ENCODE results near the gene SLC22A23. TPM values are rescaled to one million over a fixed set of nuclear protein-coding genes. Genes with fewer than 3 reads are reported as not detected.

Gene SLC22A23
- total RNA-seq, 1 donor from 2014 or later, result 18.7 TPM

DNA sequence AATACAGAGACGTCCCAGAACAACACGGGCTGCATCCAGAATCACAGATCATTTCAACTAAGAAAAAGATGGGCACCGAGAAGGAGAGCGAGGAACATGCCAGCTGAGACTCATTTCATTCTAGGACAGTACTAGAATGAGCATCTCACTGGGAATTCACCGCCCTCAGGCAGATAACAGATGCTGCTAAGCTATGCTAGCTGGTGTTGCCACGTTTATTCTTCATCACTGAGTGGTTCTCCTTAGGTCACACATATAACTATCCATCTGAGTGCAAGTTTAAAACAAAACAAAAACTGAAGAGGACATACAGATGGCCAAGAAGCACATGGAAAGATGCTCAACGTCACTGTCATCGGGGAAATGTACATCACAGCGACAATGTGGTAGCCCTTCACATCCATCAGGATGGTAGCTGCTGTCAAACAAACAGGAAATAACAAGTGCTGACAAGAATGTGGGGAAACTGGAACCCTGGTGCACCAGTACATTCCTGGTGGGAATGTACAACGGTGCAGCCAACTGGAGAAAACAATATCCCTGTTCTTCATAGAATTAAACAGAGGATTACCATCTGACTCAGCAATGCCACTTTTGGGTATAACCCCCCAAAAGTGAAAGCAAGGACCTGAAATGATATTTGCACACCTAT, 97.6 kb downstream of the SLC22A23 start:
- DNase-seq (ENCODE audit: low read depth) (peak; percentile 31), FAIRE-seq (no peak)
- H3K27me3 ChIP-seq (ENCODE audit: control insufficient read depth, insufficient read depth, low read length), result no peaks in the 10 kb centered on the region
- no peak overlapping the region for H3K4me3 ChIP-seq (ENCODE audit: low read depth, low read length)
- peaks cover 4% of the 10 kb centered on the region for H3K36me3 ChIP-seq (ENCODE audit: control insufficient read depth, insufficient read depth, low read length)
- TF ChIP-seq, protein P1, sequence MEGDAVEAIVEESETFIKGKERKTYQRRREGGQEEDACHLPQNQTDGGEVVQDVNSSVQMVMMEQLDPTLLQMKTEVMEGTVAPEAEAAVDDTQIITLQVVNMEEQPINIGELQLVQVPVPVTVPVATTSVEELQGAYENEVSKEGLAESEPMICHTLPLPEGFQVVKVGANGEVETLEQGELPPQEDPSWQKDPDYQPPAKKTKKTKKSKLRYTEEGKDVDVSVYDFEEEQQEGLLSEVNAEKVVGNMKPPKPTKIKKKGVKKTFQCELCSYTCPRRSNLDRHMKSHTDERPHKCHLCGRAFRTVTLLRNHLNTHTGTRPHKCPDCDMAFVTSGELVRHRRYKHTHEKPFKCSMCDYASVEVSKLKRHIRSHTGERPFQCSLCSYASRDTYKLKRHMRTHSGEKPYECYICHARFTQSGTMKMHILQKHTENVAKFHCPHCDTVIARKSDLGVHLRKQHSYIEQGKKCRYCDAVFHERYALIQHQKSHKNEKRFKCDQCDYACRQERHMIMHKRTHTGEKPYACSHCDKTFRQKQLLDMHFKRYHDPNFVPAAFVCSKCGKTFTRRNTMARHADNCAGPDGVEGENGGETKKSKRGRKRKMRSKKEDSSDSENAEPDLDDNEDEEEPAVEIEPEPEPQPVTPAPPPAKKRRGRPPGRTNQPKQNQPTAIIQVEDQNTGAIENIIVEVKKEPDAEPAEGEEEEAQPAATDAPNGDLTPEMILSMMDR (IDR thresholded peaks at IDR 0.05; ENCODE audit: insufficient read depth, low read length, severe bottlenecking), result no peak

DNA sequence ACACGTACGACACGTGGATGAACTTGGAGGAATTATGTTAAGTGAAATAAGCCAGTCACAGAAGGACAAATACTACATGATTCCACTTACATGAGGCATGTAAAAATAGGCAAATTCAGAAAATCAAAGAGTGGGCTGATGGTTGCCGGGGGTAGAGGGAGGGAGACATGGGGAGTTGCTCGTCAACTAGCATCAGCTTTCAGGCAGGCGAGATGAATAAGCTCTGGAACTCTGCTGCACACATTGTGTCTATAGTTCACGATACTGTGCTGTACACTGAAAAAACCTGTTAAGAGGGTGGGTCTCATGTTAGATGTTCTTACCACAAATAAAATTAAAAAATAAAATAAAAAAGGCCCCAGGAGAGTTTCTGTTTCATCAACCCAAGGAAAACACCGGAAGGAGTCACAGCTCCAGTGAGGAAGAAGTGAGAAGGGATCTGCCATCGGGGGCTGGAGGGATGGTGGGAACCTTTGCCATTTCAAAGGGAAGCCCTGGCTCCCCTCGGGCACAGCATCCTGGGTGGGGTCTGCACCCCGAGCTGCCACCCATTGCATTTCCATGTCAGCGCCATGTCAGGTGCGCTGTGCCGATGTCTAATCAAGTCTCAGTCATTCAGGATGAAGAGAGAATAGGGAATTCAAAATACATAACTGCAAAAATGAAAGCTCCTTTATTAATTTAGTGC, 98.3 kb downstream of the SLC22A23 start:
- TF ChIP-seq, protein P1 (IDR thresholded peaks at IDR 0.05; ENCODE audit: insufficient read depth, low read length, severe bottlenecking), result no peak
- no peaks in the 10 kb centered on the region for H3K27me3 ChIP-seq (ENCODE audit: control insufficient read depth, insufficient read depth, low read length)
- DNase-seq (ENCODE audit: low read depth) (no peak), FAIRE-seq (no peak)
- H3K4me3 ChIP-seq (ENCODE audit: low read depth, low read length), result no peak overlapping the region
- peaks cover 4% of the 10 kb centered on the region for H3K36me3 ChIP-seq (ENCODE audit: control insufficient read depth, insufficient read depth, low read length)

DNA sequence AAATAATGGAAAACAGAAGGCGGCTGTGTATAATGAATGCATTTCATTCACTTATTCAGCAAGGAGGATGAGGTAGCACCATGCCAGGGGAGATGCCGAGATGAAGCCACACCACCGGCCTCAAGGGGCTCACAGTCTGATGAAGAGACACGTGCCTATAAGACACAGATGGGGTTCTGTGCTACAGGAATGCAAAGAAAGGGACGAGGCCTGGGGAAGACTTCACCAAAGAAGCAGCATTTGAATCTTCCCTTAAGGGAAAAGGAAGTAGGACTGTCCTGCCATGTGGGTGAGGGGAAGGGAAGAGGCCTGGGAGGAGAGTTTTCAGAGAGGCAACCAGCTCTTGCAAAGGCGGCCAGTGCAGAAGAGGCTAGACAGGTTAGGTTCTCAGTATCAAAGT, 99.2 kb downstream of the SLC22A23 start:
- Histone ChIP-seq H3K4me3 (ENCODE audit: low read depth, low read length) (no peak overlapping the region), H3K27me3 (ENCODE audit: control insufficient read depth, insufficient read depth, low read length) (no peaks in the 10 kb centered on the region), H3K36me3 (ENCODE audit: control insufficient read depth, insufficient read depth, low read length) (peaks cover 4% of the 10 kb centered on the region)
- FAIRE-seq, result no peak
- DNase-seq (ENCODE audit: low read depth), result no peak
- TF ChIP-seq, protein P1 (IDR thresholded peaks at IDR 0.05; ENCODE audit: insufficient read depth, low read length, severe bottlenecking), result no peak

DNA sequence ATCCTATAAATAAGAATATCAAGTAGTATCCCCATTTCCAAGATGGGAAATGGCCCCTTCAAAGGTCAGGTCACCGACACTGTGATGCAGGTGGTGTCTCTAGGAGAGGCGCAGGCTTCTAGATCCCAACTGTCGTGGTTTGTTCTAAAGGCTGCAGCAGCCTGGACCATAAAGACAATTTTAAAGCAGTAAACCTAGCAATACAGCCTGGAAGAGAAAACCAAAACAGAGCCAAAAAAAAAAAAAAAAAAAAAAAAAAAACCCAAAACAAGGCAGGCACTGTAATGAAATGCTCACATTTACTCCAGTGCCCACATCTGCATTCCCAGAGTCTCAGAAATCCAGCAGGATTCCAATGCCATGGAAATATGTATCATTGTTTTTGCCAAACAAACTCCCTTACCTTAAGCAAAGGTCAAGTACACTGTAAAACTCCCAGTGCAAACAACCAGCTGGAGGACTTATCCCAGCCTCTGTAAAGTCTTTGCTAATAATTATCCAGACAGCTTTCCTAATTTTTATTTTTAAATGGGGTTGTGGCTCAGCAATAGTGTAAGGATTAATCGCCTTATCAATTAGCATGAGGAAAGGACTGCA, 99.9 kb downstream of the SLC22A23 start:
- no peak for DNase-seq (ENCODE audit: low read depth)
- TF ChIP-seq, protein P1 (IDR thresholded peaks at IDR 0.05; ENCODE audit: insufficient read depth, low read length, severe bottlenecking), result no peak
- no peak overlapping the region for H3K4me3 ChIP-seq (ENCODE audit: low read depth, low read length)

DNA sequence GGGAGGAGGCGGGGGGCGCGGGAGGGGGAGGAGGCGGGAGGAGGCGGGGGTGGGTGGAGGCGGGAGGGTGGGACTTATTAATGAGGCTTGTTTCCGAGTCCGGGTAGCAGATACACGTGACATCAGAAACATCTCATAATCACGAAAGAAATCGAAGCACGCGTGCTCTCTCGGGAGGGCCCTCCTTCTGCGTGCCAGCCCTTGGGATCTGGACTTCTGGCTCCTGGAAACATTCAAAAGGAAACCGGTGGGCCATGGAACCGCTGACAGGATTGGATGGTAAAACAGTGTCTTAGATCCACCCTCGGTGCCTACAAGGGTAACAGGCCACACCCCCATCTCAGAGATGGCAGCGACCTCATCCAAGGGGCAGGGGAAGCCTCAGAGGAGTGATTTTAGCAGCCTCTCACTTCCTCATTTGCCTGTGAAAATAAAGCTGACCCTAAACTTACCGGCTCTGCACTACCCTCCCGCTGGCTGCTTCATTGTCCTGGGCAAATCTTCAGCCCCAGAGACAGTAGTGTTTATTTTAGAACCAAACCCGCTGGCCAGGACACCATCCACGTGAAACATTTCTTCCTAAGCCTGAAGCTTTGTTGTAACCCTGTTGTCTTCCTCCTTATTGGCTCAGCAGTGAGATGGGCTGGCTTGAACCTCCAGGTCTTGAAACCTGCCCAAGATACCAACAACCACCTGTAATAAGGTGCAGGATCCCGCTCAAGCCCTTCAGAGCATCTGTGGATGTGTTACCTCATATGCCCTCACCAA, 100.6 kb downstream of the SLC22A23 start:
- no peak for FAIRE-seq

More for the DNA sequence above, 99.9 kb downstream of the SLC22A23 start:
- no peak for FAIRE-seq
- H3K27me3 ChIP-seq (ENCODE audit: control insufficient read depth, insufficient read depth, low read length), result no peaks in the 10 kb centered on the region
- H3K36me3 ChIP-seq (ENCODE audit: control insufficient read depth, insufficient read depth, low read length), result peaks cover 4% of the 10 kb centered on the region

More for the DNA sequence above, 100.6 kb downstream of the SLC22A23 start:
- H3K36me3 ChIP-seq (ENCODE audit: control insufficient read depth, insufficient read depth, low read length), result peaks cover 4% of the 10 kb centered on the region
- peak; percentile 35 for DNase-seq (ENCODE audit: low read depth)
- H3K27me3 ChIP-seq (ENCODE audit: control insufficient read depth, insufficient read depth, low read length), result no peaks in the 10 kb centered on the region
- TF ChIP-seq, protein P1 (IDR thresholded peaks at IDR 0.05; ENCODE audit: insufficient read depth, low read length, severe bottlenecking), result no peak
- no peak overlapping the region for H3K4me3 ChIP-seq (ENCODE audit: low read depth, low read length)

Measured in bronchial epithelial cell (primary cell).